NCI-H82 treated with DMSO at 0.1 percent for 48 hours (cell line): Measurements from ENCODE around the gene FAM3B.
"Not testable (repeated sequence)": the region's sequence is repeated elsewhere in the genome, so short reads cannot be mapped to it uniquely, and the experiment has no call there.

ENCODE experiments used
- DNase-seq: peaks from one replicate; lab custom pipeline; 2025; ENCODE audit not compliant: unreplicated experiment; lab: John Stamatoyannopoulos, UW

The FAM3B gene

DNA sequence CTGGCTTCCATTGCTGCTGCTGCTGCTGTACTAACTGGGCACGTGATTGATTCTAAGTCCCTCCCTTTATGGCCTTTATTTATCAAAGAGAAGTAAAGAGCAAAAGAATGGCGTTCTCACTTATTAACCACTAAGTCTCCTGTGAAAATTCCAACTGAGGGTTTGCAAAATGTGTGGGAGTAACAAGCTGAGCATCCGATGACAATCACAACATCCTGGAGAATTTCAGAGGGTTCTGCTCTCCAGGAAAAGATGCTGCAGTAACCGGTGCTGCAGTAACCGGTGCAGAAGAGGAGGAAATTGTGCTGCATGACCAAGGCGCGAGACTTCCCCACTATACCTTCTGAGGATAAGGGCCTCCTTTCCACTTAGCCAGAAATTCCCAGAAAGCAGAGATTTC lies 32.5 kb downstream of the FAM3B start:
- DNase-seq, result no peak

DNA sequence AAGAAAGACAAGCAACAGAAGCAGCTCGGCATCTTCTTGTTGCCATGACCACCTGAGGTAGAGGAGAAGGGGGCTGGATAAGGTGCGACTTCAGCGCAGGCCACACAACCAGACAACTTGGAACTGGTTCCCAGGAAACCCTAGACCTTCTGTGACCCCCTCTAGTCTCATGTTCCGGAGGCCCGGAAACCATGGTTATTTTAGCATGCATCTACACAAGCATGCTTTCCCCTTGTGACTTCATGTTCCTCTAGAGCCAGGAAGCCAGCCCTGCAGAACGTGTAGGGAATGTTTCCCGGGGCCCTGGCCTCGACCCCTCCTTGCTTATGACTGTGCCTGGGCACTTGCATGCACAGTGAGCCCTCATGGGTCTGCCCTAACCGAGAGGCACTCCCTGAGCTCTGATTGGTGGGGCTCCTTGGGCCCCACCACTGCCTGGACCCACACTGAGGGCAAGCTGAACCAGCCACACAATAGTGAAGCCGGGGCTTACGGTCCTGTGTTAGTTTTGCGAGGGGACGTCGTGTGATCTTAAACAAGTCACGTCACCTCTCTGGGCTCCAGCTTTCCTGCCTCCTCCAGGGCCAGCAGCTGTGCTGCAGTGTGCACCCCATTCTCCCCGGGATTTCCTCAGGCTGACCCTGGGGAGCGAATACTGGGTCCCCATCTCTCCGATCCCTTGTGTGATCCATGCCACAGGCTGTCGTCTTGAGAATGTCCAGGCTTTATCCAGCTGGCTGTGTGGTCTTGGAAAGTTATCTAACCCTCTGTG lies 33.2 kb downstream of the FAM3B start:
- DNase-seq, result no peak

DNA sequence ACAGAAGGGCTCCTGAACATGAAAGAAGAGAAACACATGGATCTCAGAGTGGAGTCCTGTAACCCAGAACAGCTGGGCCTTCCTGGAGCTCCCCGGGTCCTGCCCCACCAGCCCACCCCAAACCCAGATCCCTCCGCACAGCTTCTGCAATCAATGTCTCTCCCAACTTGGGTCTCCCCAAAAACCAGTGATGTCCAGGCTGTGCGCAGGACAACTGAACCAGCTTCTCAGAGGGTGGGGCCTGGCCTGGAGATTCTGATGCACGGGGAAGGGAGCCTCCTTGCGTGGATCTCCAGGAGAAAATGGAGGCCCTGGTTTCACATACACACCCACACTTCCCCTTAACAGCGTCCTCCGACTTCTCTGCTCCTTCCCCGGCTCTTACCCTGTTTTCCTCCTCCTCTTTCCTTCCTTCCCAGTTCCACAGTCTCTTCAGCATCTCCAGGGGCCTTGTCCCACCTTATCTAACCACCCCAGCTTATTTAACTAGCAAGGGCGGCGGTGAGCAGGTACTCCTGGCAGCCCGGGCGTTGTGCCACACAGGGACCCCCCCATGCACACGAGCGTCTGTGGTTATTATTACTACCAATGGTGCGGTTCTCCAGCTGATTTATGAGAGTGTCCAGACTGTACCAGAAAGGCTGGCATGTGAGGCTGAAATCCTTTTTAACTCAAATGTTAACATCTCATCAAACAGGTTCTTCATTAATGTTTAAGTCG lies 34.0 kb downstream of the FAM3B start:
- DNase-seq, result no peak

DNA sequence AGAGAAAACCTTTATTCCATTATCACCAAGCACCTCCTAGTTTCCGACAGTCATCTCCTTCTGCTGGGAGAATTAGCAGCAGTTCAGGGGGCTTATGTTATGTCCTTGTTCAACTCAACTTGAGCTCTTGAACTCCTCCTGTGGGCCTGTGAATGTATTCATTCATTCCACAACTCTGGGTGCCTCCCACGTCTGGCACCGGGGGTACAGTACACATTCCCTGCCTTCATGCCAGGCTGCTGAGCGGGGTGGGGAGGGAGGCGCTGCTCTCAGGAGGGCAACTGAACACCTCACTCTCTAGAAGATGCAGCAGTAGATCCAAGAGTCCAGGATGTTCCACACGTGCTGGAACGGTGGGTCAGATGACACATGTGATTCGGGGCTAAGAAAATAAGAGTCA lies 40.9 kb downstream of the FAM3B start:
- DNase-seq, result no peak

DNA sequence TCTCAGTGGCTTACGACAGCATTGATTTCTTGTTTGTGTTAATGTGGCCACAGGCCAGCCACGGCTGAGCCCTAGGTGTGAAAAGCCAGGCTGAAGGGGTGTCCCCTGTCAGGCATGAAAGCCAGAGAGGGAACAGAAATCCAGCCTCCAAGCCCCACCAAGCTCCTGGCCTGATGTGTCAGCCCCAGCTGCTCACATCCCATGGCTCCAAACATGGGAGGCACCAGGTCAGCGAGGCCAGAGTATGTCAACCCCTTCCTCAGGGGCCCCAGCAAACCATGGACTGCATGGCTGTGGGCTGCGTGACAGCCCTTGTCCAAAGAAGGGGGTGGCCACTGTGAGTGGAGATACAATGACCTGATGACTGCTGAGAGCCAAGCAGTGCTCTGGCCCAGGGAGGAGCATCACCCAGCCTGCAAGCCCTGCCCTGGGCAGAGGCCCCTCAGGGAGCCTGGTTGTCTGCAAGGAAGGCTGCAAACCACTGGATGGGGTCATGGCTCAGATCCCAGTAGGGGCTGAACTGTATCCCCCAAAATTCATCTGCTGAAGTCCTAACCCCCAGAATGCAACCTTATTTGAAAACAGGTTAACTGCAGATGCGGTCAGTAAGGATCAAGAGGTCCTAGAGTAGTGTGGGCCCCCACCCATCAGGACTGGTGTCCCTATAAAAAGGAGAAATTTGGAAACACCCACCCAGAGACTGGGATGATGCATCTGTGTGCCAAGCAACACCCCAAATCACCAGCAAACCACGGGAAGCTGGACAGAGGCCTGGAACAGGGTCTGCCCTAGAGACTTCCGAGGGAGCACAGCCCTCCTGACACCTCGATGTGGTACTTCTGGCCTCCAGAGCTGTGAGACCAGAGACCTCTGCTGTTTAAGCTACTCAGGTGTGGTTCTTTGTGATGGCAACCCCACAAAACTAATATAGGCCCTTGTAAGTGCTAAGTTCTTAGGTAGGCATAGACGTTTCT lies 41.9 kb downstream of the FAM3B start:
- DNase-seq, result no peak

DNA sequence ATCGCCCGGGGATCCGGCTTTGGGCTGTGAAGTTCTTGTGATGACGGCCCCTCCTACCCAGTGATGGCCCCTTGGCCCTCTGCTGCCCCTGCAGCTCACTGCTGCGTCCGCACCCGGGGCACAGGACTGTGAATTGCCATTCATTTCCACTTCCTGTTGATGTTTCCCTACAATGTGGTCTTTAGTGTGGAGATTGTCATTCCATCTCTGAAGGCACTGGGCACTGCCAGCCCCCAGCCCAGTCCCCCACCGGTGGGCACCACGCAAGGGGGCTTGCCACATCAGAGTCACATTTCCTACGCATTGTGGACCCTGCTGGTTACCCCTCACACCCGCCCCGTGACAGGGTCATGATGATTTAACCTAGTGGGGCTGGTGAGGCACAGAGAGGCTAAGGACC lies 42.7 kb downstream of the FAM3B start:
- no peak for DNase-seq

DNA sequence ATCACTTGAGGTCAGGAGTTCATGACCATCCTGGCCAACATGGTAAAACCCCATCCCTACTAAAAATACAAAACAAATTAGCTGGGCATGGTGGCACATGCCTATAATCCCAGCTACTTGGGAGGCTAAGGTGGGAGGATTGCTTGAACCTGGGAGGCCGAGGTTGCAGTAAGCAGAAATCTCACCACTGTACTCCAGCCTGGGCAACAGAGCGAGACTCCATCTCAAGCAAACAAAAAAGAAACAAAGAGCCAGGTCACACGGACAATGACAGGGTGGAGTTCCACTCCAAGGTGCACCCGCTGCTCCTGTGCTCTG lies 43.1 kb downstream of the FAM3B start:
- DNase-seq, result not testable (repeated sequence)

DNA sequence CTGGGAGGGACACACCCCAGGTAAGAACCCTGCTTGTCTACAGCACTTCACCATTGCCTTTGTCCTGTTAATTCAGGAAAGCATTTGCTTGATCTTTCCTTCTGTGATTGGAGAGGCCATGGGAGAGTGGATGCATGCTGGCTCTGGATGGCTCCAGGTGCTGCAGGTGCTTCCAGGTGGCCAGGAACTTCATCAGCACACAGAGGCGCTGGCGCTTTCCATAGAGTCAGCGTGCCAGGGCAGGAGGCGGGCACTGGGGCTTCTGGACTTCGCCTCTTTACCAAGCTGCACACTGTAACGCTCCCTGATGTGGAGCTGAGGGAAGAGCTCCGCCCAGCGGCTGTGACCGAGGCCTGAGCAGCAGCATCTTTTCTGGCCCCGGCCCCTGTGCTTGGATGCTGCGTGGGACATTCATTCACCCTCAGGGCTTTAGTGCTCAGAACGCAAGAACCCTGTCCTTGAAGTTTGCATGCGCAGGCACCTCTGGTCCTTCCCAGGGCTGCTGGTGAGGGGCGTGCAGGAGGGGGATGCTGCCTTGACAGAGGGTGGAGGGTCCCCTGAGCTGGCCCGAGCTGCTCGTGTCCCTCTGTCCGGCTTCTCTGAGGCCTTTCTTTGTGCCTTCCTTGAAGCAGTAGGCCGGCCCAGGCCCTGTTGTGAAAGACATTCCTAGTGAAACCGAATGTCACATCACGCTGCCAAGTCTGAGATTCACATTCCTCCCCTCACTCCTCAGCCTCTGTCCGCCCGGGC lies 43.6 kb downstream of the FAM3B start:
- DNase-seq, result no peak

DNA sequence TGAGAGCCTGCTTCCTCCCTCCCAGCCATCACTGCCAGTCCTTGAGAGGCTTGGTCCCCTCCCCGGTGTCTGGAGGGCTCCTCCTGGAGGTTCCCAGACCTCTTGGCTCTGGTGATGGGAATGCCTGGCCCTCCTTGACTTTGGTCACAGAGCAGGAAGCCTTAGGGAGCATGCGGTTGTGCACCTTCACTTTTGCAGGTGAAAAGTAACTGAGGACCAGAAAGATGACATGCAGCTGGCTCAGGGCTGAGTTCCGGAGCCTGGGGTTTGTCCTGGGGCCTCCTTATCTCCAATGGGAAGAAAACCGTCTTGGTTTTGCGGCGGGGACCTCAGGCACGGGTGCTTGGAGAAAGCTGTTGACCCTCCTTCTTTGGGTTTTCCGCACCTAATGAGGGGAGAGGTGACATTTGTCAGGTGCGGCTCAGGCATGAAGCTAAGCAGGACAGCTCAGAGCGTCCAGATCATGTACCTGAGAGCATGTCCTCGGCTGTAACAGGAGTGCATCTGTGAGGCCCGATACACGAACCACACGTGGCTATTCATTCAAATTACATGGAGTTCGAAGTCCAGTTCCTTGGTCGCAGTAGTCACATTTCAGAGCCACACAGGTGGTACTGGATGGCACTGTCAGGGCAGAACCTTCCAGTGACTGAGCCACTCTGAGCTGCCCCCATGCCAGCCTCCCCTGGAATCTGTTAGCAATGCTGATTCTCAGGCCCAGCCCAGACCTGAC lies 44.6 kb downstream of the FAM3B start:
- no peak for DNase-seq

DNA sequence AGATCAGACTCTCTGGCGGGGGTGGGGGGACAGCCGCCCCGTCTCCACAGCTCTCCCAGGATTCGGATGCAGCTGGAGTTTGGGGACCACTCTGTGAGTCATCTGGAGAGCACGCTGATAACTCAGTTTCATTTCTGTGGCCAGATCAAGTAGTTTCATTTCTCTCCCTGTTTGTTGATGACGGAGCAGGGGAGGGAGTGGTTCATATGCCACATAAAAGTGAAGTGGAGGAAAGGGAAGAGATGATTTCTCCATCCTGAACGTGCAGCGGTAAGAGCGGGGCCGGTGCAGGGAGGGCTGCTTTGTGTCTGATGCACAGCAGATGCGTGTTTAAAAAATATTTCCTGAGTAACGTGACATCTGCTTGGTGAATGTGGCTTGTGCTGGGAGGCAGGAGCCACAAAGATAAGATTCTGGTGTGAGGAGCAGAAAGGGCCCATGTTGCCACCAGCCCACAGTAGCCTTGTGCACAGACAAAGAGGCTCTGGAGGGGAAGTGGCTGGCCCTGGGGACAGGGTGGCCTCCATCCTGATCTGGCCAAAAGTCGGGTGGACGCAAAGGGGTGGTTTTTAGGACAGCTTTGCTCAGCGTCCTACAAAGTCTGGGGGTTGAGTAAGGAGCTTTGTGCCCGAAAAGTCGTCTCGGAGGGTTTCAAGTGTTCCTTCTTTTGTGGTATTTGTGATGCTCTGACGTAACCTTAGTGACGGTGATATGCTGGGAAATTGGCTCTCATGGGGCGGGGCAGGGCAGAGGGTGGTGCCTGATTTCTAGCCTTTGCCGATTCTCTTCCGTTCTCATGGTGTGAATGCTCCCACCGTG lies 45.4 kb downstream of the FAM3B start, which contains the start of gene MX2:
Gene MX2 (plus strand): TSS at position 242 of the 819 bp plus-strand sequence. CDS start 14,880 bp downstream, outside the sequence.
- no peak for DNase-seq

DNA sequence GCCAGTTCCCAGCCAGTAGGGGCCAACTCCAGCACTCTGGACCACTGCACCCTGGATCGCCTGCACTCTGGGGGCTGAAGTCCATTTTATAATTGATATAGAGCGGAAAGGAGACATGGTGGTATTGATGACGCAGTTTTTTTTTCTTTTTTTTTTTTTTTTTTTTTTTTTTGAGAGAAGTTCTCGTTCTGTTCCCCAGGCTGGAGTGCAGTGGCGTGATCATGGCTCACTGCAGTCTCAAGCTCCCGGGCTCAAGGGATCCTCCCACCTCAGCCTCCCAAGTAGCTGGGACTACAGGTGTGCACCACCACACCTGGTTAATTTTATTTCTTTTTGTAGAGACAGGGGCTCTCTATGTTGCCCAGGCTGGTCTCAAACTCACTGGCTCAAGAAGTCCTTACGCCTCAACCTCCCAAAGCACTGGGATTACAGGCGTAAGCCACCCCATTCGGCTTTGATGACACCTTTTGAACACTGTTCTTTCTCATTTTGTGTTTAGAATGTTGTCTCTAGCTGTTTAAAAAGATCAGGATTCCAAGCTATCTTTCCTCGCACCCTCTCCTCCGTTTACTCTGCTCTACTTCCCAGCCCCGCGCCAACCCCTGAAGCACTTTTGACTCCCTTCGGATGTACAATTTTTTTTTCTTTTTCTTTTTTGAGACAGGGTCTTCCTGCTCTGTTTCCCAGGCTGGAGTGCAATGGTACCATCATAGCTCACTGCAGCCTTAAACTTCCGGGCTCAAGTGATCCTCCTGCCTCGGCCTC lies 46.2 kb downstream of the FAM3B start:
- no peak for DNase-seq

DNA sequence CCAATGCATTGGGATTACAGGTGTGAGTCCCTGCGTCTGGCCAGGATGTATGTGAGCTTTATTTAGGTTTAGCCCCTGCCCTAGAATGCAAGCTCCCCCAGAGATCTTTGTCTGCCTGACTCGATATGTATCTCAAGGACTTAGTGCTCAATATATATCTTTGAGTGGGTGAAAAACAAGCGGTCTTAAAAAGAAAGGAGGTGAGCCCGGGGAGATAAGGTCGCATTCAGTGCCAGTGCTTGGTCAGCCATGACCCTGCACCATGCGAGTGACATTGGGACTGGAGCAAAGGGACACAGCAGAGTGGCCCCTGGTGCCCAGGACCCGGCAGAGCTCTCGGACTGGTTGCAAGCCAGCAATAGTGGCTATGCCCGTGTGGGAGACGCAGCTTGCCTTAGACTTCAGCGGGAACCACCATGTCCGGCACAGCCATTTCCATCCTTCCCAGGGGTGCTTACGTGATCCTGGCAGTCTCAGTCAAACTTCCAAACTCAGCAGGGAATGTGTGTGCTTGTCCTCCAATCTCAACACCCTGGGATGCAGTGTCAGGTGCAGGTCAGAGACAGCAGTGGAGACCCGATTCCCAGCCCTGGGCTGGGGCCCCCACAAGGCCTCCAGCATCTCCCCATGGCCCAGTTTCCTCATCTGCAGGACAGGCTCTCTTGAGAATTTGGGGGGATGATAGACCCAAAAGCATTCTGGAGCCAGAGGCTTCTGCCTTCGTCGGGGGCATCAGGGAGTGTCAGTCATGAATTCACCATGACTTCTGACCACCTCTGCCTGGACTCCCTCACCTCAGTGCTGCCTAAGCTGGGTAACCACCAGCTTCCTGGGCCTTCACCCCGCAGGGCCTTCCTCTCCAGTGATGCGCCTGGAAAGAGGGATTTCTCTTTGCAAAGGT lies 47.0 kb downstream of the FAM3B start:
- DNase-seq, result no peak

DNA sequence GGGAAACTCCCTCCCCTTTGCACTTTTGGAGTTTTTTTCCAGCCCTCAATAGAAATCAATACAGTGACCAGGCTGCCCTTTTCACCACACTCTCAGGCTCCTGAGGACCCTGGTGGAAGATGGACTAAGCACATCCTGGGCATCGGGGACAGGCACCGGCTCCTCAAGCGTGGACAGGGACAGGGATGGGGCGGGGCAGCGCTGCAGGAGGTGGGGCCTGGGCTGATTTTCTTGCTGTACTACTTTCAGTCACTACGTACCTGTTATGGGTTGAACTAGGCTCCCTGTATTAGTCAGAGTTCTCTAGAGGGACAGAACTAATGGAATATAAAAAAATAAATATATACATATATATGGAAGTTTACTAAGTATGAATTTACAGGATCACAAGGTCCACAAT lies 47.7 kb downstream of the FAM3B start:
- no peak for DNase-seq

DNA sequence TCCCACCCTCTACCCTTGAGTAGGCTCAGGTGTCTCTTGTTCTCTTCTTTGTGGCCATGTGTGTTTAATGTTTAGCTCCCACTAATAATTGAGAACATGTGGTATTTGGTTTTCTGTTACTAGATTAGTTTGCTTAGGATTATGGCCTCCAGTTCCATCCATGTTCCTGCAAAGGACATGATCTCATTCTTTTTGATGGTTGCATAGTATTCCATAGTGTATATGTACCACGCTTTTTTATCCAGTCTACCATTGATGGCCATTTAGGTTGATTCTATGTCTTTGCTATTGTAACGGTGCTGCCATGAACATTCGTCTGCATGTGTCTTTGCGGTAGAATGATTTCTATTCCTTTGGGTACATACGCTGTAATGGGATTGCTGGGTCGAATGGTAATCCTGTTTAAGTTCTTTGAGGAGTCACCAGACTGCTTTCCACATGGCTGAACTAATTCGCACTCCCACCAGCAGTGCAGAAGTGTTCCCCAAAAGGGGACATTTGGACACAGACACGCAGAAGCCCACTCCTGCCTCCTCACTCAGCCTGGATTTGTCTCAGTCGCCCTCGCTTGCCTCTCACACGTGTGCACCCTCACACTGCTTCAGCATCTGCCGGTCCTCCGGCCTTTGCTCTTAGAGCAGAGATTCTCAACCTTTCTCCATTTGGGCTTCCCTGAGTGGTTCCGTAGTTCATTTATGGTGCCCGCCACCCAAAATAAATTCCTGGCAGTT lies 48.9 kb downstream of the FAM3B start:
- peak; percentile 59 for DNase-seq

DNA sequence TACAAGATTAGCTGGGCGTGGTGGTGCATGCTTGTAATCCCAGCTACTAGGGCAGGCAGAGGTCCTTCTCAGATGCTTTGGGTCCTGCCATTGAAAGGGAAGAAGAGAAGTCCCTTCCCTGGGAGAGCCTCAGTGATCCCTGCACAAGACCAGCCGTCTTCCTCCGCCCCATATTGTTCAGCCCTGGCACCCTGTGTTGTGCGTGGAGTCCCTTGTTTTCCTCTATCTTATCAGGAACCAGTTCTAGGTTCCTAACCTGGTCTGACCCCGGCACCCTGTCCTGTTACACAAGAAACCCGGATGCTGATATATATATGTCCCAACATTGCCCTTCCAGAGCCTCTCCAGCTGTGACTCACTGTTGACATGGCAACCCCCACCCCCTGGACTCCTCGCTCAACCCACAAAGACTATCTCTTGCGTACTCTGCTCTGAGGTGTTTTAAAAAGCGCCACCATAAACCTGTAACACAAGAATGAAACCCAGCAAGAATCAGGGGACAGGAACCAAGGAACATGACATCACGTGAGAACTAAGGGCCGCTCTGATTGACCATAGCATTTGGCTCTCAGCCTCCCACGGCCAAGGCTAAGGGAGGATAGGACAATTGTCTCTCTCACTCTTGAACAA lies 50.0 kb downstream of the FAM3B start:
- no peak for DNase-seq

DNA sequence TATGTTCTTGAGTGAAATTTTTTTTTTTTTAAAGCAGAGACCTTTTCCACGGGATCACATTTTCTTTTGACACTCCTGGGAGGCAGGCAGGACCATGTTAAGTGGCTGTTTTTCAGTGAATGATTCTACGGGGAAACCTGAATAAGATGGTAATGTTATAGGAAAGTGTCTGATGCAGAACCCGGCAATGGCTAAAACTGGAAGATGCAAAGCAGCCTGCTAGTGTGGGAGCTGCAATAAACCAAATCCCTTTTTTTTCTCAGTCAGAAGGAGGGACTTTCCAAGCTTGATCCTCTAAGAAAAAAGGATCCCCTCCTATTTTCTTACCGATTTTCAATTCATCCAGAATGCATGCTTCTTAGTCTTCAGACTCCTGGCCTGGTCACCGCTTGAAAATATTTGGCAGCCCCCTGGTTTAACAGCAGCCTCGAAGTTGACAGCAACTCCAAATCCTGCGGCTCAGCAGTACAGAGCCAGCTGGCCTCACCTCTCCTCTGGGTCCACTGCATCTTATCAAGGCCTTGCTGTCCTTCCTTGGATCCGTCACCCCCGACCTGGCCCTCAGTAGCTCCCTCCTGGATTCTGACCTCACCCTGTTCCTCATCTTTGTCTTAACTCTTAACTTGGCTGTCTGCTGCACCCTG lies 50.8 kb downstream of the FAM3B start:
- no peak for DNase-seq
